Immature natural killer cell (primary cell): ENCODE measurements around the gene TMEM82. TPM values are rescaled to one million over a fixed set of nuclear protein-coding genes. Genes with fewer than 3 reads are reported as not detected.

ENCODE experiments used
- DNase-seq, 3 donors: peaks; one replicate each; pipeline ENCODE4 v3.0.0; 2022; ENCODE audit warnings: mixed read lengths in 1 of 3
- H3K27ac Mint-ChIP-seq, 6 donors: one replicate each; pipeline ENCODE4 v1.8.0; 2020; ENCODE audit warnings: mixed read lengths in 6 of 6, mild to moderate bottlenecking in 5 of 6, inconsistent platforms in 4 of 6, moderate library complexity in 3 of 6
- H3K27me3 Mint-ChIP-seq, 3 donors: one replicate each; pipeline ENCODE4 v1.8.0; 2020 to 2021; ENCODE audit warnings: low read depth in 3 of 3, mild to moderate bottlenecking in 3 of 3, mixed read lengths in 3 of 3, moderate library complexity in 3 of 3, inconsistent platforms in 1 of 3
- H3K36me3 Mint-ChIP-seq, 3 donors: one replicate each; pipeline ENCODE4 v1.8.0; 2020; ENCODE audit warnings: mixed read lengths in 3 of 3, inconsistent platforms in 2 of 3, mild to moderate bottlenecking in 2 of 3
- H3K4me1 Mint-ChIP-seq, 2 donors: one replicate each; pipeline ENCODE4 v1.8.0; 2020; ENCODE audit warnings: inconsistent platforms in 2 of 2, mild to moderate bottlenecking in 2 of 2, mixed read lengths in 2 of 2, moderate library complexity in 1 of 2
- H3K4me3 Mint-ChIP-seq, 5 donors: one replicate each; pipeline ENCODE4 v1.8.0; 2020; ENCODE audit warnings: mild to moderate bottlenecking in 5 of 5, mixed read lengths in 5 of 5, inconsistent platforms in 3 of 5, moderate library complexity in 3 of 5
- H3K9me3 Mint-ChIP-seq, 6 donors: one replicate each; pipeline ENCODE4 v1.8.0; 2020; ENCODE audit warnings: mild to moderate bottlenecking in 6 of 6, mixed read lengths in 6 of 6, inconsistent platforms in 4 of 6, moderate library complexity in 3 of 6
- polyA plus RNA-seq, 3 donors: library from polyadenylated mRNA; unstranded; fragments of 300-500 nt; fragmentation: Illumina TruSeq; gene quantifications; one replicate each; pipeline ENCODE4 v1.2.3, GENCODE V29; 2021

TMEM82 gene
- polyA plus RNA-seq, 3 donors from 2014 or later: not detected

DNA sequence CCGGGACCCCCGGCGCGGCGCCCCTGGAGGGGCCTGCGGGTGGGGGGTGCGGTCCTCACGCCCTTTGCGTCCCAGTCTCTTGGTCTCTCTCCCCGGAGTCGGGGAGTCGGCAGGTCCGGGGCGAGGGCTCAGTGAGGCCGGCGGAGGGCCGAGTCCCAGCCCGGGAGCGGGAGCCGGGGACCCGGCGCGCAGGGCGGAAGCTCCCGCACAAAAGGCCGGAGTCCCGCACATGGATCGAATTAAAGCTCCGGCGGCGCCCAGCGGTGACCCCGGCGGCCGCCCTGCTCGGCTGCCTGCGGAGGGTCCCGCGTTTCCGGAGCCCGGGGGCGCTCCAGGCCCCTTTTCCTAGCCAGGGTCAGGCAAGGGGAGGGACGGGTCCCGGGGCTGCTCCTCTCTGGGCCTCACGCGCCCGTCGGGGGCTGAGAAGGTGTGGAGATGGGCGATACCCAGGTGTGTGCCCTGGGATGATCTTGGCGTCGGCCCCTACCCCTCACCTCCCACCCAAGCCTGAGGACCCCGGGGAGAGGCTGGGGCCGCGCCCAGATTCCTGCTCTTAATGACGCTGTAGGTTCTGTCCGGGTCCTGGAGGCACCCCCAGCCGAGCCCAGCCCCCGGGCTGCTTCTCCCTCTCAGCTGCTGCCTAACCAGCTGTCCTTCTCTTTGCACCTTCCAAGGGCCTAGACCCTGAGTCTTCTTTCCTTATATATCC lies 16.8 kb downstream of the TMEM82 start:
- H3K27ac Mint-ChIP-seq: no peak overlapping the region
- H3K9me3 Mint-ChIP-seq: no peaks in the 10 kb centered on the region
- no peaks in the 10 kb centered on the region for H3K36me3 Mint-ChIP-seq
- H3K4me1 Mint-ChIP-seq: peaks cover 0 to 4% of the 10 kb centered on the region in 2 donors
- peaks cover 8 to 24% (median 10%) of the 10 kb centered on the region in 3 donors for H3K27me3 Mint-ChIP-seq
- peak overlapping the region in 3 of 5 donors; percentile 35 to 41 (median 37) for H3K4me3 Mint-ChIP-seq
- no peak for DNase-seq

DNA sequence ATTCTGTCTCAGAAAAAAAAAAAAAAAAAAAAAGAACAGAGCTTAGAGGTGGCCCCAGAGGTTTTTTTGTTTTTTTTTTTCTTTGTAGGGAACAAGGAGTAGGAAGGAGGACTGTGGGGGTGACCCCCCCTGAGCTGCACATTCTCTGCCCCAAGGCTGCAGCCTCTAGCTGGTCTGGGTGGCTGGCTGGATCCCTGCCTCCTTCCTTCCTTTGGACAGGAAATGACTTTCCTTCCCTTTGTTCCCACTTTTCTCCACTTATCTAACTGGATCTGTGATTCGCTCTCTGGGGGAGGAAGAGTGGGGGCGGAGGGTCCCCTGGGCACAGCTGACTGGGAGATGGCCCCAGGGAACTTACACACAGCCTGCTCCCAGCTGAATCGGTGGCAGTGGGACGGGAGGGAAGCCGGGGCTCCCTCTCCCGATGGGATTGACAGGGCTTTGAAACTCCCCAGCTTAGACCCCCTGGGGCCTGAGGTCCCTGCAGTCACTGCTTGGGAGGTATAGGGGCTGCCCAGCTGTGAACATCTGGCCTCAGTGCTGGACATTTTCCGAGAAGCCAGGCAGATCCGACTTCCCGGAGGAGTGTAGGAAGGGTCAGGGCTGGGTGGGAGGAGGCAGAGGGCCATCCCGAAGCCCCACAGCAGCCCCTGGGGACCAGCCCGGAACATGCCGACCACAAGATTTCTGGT lies 18.4 kb downstream of the TMEM82 start:
- Mint-ChIP-seq H3K27me3 (peaks cover 6 to 30% (median 8%) of the 10 kb centered on the region in 3 donors), H3K36me3 (no peaks in the 10 kb centered on the region), H3K27ac (no peak overlapping the region), H3K4me1 (peaks cover 0 to 4% of the 10 kb centered on the region in 2 donors), H3K4me3 (no peak overlapping the region), H3K9me3 (no peaks in the 10 kb centered on the region)
- DNase-seq: no peak

DNA sequence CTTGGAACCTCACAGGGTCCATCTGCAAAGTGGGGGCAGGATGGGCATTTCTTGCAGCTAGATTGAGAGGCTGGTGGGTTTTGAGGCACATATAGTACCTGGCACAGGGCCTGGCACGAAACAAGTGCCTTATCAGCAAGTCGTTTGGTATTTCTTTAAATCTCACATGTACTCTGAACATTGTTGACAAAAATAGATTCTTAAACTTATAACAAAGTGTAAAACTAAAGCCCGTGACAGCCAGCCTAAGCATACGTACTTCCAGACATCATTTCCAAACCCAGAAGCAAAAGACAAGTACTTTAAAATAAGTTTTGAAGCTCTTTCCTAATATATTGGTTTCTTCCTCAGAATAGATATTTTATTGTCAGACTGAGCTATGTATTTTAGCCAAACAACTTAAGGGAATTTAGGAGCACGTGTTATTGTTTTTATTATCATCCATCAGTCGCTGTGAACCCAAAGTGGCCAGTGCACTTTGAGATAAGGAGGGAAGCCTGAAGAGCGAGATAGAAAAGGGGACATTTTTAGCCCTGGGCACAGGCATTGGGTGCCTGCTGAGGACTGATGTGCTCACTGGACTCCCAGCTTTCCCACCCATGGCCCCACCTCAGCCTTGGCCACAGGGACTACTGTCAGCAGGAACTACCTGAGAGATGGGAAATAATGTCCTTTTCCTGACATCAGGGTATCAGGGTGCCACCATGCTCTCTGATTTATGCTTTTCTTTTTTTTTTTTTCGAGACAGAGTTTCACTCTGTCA lies 19.2 kb downstream of the TMEM82 start:
- Mint-ChIP-seq H3K36me3 (no peaks in the 10 kb centered on the region), H3K9me3 (no peaks in the 10 kb centered on the region), H3K4me1 (peaks cover 0 to 4% of the 10 kb centered on the region in 2 donors), H3K4me3 (no peak overlapping the region), H3K27ac (no peak overlapping the region), H3K27me3 (peaks cover 6 to 30% (median 10%) of the 10 kb centered on the region in 3 donors)
- no peak for DNase-seq

DNA sequence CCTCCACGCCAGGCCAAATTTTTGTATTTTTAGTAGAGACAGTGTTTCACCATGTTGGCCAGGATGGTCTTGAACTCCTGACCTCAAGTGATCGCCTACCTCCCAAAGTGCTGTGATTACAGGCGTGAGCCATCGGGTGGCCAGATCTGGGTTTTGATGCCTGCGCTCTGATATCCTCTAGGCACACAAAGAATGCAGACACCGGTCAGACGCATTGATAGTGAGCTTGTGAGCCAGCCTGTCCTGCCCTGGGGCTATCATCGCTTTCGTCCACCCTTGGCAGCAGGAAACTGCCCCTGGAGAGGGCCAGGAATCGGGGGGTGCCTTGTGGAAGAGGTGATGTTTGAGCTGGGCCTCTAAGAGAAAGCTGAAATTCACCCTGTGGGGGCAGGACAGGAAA lies 20.2 kb downstream of the TMEM82 start:
- H3K4me3 Mint-ChIP-seq: no peak overlapping the region
- peaks cover 4 to 28% (median 10%) of the 10 kb centered on the region in 3 donors for H3K27me3 Mint-ChIP-seq
- no peak for DNase-seq
- no peak overlapping the region for H3K27ac Mint-ChIP-seq
- peaks cover 0 to 4% of the 10 kb centered on the region in 2 donors for H3K4me1 Mint-ChIP-seq
- no peaks in the 10 kb centered on the region for H3K9me3 Mint-ChIP-seq
- H3K36me3 Mint-ChIP-seq: no peaks in the 10 kb centered on the region

DNA sequence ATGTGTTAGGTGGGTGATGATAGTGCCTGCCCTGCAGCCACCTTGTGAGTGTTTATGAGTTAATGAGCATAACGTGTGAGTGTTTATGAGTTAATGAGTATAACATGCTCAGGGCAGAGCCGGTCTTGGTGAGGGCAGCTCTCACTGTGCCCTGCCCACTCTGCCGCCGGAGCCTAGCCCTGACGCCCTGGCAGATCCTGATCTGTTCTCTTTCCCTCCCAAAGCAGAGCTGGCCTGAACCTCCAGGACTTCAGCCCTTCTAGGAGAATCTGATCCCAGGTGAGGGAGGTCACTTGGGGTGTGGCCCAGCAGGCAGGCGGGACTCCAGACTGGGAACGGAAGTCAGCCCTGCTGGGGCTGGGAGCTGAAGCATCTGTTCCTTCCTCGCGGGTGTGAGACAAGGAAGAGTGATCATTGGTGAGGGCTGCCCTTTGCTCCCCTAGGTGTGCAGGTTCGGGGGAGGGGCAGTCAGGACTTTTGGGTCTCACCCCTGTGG lies 22.0 kb downstream of the TMEM82 start:
- H3K4me3 Mint-ChIP-seq: no peak overlapping the region
- no peaks in the 10 kb centered on the region for H3K36me3 Mint-ChIP-seq
- H3K27me3 Mint-ChIP-seq: peaks cover 5 to 26% (median 8%) of the 10 kb centered on the region in 3 donors
- no peaks in the 10 kb centered on the region for H3K9me3 Mint-ChIP-seq
- H3K4me1 Mint-ChIP-seq: peaks cover 0 to 2% of the 10 kb centered on the region in 2 donors
- no peak for DNase-seq
- no peak overlapping the region for H3K27ac Mint-ChIP-seq

DNA sequence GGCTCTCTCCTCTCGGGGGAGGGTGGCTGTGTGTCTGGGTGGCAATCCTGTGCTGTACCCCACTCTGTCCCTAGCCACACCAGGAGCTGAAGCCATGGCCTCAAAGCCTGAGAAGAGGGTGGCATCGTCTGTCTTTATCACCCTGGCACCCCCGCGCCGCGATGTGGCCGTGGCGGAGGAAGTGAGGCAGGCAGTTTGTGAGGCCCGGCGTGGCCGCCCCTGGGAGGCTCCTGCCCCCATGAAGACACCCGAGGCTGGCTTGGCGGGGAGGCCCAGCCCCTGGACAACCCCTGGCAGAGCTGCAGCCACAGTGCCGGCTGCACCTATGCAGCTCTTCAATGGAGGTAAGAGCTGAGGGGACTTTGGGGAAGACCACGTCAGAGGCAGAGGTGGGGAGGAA lies 22.6 kb downstream of the TMEM82 start:
- H3K4me3 Mint-ChIP-seq: no peak overlapping the region
- H3K4me1 Mint-ChIP-seq: no peaks in the 10 kb centered on the region
- no peaks in the 10 kb centered on the region for H3K9me3 Mint-ChIP-seq
- H3K27ac Mint-ChIP-seq: no peak overlapping the region
- no peak for DNase-seq
- peaks cover 5 to 24% (median 8%) of the 10 kb centered on the region in 3 donors for H3K27me3 Mint-ChIP-seq
- H3K36me3 Mint-ChIP-seq: no peaks in the 10 kb centered on the region

DNA sequence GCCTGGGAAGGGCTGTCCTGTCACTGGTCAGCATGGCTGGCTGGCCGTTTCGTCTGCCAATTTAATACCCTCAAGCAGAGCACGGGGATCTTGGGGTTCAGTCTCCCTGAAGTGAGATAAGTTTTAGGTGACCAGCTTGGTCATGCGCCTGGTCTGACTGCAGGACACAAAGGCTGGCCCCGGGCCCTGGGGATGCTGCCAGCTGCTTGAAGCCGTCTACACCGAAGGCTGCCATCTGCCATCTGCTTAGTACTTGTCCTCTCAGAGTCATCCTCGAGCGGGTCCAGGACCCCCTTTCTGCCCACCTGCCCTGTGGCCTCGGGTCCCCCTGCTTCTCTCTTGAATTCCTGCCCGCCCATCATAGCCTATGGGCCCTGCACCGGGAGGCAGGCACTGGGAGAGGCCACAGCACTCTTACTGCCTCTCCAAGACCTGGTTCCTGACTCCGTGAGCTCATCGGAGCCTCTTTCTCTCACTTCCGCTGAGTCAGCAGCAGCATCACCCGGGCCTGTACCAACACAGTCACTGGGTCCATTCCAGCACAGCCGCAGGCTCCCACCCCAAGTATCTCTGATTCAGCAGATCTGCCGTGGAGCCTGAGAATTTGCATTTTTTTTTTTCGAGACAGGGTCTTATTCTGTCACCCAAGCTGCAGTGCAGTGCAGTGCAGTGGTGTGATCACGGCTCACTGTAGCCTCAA lies 23.3 kb downstream of the TMEM82 start:
- Mint-ChIP-seq H3K27me3 (peaks cover 5 to 20% (median 8%) of the 10 kb centered on the region in 3 donors), H3K27ac (no peak overlapping the region), H3K4me1 (no peaks in the 10 kb centered on the region), H3K4me3 (no peak overlapping the region), H3K9me3 (no peaks in the 10 kb centered on the region), H3K36me3 (no peaks in the 10 kb centered on the region)
- DNase-seq: no peak

DNA sequence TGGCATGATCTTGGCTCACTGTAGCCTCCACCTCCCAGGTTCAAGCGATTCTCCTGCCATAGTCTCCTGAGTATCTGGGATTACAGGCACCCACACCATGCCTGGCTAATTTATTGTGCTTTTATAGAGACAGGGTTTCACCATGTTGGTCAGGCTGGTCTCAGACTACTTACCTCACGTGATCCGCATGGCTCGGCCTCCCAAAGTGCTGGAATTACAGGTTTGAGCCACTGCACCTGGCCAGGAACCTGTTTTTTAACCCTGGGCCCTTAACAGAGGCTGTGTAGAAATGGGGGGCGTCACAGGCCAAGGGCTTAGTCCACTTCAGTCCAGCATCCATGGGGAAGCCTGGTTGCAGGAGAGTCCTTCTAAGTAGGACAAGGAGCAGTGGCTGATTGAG lies 25.6 kb downstream of the TMEM82 start:
- Mint-ChIP-seq H3K4me1 (no peaks in the 10 kb centered on the region), H3K9me3 (no peaks in the 10 kb centered on the region), H3K36me3 (no peaks in the 10 kb centered on the region), H3K27me3 (peaks cover 3 to 15% (median 12%) of the 10 kb centered on the region in 3 donors), H3K27ac (no peak overlapping the region), H3K4me3 (no peak overlapping the region)
- DNase-seq: no peak

DNA sequence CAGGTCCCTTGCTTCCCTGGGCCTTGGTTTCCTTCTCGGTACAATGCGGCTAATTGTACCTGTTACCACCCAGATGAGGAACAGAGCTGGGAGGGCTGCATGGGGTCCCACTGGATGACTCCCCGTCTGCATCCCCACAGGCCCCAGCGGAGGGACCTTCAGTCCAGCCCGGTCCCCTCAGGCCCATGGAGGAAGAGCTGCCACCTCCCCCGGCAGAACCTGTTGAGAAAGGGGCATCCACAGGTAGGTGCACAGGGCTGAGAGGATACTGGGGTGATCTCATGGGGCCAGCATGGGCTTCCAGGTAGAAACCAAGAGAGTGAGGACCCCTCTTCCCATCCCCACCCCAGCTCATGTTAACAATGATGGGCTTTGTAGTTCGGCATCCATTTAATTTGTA lies 26.1 kb downstream of the TMEM82 start:
- Mint-ChIP-seq H3K4me1 (no peaks in the 10 kb centered on the region), H3K9me3 (no peaks in the 10 kb centered on the region), H3K36me3 (no peaks in the 10 kb centered on the region), H3K27me3 (peaks cover 3 to 15% (median 12%) of the 10 kb centered on the region in 3 donors), H3K4me3 (no peak overlapping the region), H3K27ac (no peak overlapping the region)
- no peak for DNase-seq

DNA sequence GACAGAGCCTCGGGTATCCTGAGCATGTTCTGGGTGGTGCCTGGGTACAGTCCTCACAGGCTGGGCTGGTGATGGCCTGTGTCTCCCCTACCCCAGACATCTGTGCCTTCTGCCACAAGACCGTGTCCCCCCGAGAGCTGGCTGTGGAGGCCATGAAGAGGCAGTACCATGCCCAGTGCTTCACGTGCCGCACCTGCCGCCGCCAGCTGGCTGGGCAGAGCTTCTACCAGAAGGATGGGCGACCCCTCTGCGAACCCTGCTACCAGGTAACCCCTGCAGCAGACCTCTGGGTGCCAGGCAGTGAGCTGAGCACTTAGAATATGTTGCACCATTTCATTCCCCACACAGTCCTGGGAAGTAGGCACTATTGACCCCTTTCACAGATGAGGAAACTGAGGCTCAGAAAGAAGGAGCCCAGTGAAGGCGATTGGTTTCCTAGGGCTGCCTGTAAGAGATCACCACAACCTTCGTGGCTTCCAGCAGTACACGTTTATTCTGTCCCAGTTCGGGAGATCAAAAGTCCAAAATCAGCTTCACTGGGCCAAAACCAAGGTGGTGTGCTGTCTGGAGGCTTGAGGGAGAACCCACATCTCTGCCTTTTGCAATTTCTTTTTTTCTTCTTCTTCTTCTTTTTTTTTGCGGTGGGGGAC lies 28.1 kb downstream of the TMEM82 start:
- H3K27ac Mint-ChIP-seq: no peak overlapping the region
- H3K4me1 Mint-ChIP-seq: no peaks in the 10 kb centered on the region
- no peak for DNase-seq

DNA sequence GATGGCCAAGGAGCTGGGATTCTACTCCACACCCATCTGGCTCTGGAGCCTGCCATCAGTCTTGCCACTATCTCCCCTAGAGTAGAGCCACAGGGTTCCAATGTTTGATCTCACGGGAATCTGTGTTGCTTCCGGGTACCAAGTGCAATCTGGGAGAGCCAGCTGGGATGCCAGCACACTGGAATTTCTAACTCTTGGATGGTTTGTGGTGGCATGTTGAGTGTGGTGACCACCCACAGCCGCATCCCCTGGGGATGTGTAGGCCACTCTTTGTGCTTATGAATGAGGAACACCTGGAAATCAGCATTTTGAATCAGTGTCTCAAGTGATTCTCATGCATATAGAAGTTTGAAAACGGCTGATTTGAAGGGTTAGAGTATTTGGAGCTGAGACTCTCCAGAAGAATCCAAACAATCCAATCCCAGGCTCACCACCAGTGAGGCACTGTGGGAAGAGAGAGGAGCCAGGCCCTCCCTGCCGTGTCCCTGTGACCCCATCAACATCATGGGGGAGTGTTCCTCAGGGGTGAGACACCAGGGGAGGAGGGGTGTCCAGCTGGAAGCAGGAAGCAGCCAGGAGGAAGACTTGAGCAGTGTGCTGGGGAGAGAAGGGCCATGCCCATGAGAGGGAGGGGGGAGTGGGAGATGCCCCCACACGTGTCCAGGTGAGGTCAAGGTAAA lies 29.7 kb downstream of the TMEM82 start:
- Mint-ChIP-seq H3K27ac (no peak overlapping the region), H3K36me3 (no peaks in the 10 kb centered on the region), H3K4me1 (no peaks in the 10 kb centered on the region), H3K27me3 (peaks cover 1 to 14% (median 5%) of the 10 kb centered on the region in 3 donors), H3K4me3 (no peak overlapping the region), H3K9me3 (no peaks in the 10 kb centered on the region)
- DNase-seq: no peak

More for the DNA sequence above, 28.1 kb downstream of the TMEM82 start:
- Mint-ChIP-seq H3K36me3 (no peaks in the 10 kb centered on the region), H3K4me3 (no peak overlapping the region), H3K27me3 (peaks cover 3 to 14% (median 5%) of the 10 kb centered on the region in 3 donors), H3K9me3 (no peaks in the 10 kb centered on the region)

DNA sequence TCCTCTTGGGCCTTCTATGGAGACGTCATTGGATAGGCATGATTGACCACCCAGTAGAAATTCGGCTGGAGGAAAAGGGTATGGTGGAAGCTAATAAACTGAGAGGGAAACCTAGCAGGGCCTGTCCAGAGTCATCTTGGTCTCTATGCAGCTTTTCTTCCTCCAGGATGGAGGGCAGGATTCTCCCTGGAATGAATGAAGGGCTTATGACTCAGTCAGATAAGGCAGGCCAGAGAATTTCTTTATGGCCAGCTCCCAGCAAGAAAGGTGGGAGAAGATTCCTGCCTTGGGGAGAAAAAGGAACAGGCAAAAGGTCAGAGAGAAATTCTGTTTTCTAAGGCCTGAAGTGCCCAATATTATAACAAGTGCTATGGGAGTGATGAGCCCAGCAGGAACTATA lies 33.4 kb downstream of the TMEM82 start:
- Mint-ChIP-seq H3K27me3 (peaks cover 3 to 10% (median 5%) of the 10 kb centered on the region in 3 donors), H3K36me3 (no peaks in the 10 kb centered on the region), H3K4me1 (no peaks in the 10 kb centered on the region), H3K27ac (no peak overlapping the region), H3K9me3 (no peaks in the 10 kb centered on the region), H3K4me3 (no peak overlapping the region)
- DNase-seq: no peak
